Lower leg skin (tissue), 4 donors: Measurements from ENCODE around the gene ERFL. TPM values are rescaled to one million over a fixed set of nuclear protein-coding genes. Genes with fewer than 3 reads are reported as not detected.
A peak's percentile ranks its signal among the peaks of the same experiment; 100 is the strongest.

Experiments used
- DNase-seq, 2 donors: peaks; one replicate each; pipeline ENCODE4 v3.0.0-alpha.2; 2019; ENCODE audit warnings: low spot score in 2 of 2
- H3K4me3 ChIP-seq: fragments of 200-600 bp; sonication (generic); 2 replicates; pipeline ENCODE4 v1.5.1; 2017; ENCODE audit warnings: mild to moderate bottlenecking, low read depth; ENCODE audit not compliant: poor library complexity, severe bottlenecking
- CTCF ChIP-seq, 3 donors: fragments of 450-650 bp; IDR thresholded peaks; one replicate each; pipeline ENCODE4 v1.5.1; 2016; ENCODE audit warnings: antibody characterized with exemption in 3 of 3, mild to moderate bottlenecking in 3 of 3, moderate library complexity in 2 of 3
- POLR2A ChIP-seq, 2 donors: fragments of 450-650 bp; IDR thresholded peaks; one replicate each; pipeline ENCODE4 v1.6.1; 2016 to 2017; ENCODE audit warnings: antibody characterized with exemption in 2 of 2, mild to moderate bottlenecking in 1 of 2, moderate library complexity in 1 of 2
- WGBS, 2 donors: methylation state at CpG; one replicate each; pipeline ENCODE4 v1.1.5; 2018; 5-methylcytosine and 5-hydroxymethylcytosine counted together
- intact Hi-C: fragments of 100-400 bp; cut with DNase I; formaldehyde crosslinking; loops from one replicate; pipeline ENCODE4 v1.15.0; 2023; ENCODE audit warnings: low total_unique reads
- total RNA-seq, 4 donors: library from RNA; depleted of rRNA; stranded (reverse); fragments of >200 nt; gene quantifications; one replicate each; pipeline ENCODE4 v1.1.0, GENCODE V29; 2016

ERFL gene
- total RNA-seq, 4 donors from 2014 or later: 0.16 TPM; not detected in 3

- no peak overlapping the region for H3K4me3 ChIP-seq
- 79% methylated on average over 27 to 28 of the region's 28 CpGs for WGBS, 2 donors
- intact Hi-C loops: no loop called here
- DNase-seq: no peak
- TF ChIP-seq POLR2A (IDR thresholded peaks at IDR 0.05) (no peak), CTCF (IDR thresholded peaks at IDR 0.05) (no peak)
Measured at GRCh38 chr19:41968751-41969595, 40.7 kb upstream of the ERFL start.

DNA sequence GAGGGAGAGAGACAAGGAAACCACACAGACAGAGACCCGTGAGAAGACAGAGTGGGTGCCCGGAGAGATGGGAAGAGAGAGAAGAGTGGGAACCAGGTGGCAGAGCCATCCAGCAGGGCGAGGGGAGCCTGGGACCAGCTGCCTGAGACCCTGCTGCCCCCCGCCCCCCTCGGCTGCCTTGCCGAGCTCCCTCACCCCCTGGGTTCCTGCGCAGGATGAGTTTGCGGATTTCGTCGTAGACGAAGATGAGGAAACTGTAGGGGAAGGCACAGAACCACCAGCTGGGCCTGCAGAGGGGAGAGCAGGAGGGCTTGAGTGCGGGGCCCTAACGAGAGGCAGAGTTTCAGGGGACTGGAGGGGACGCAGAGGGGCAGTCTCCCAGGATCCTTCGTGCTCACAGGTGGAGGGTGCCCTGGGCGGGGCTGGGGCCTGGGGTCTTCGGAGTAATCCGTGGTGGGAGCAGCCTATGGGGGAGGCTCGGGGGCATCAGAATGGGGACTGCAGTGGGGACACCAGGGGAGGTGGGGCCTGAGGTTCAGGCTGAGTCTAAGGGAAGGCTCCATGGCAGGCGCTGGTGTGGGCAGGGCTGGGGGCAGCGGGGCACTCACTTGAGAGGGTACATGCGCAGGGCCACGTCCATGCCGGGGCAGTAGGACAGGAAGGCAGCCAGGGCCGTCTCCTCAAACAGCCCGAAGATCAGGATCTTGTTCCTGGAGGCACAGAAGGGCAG lies 39.0 kb upstream of the ERFL start:
- WGBS, 2 donors: 70% methylated on average over 25 to 26 of the region's 26 CpGs
- no peak for TF ChIP-seq CTCF (IDR thresholded peaks at IDR 0.05)
- TF ChIP-seq POLR2A (IDR thresholded peaks at IDR 0.05): no peak
- intact Hi-C loops: no loop called here
- DNase-seq: no peak
- no peak overlapping the region for H3K4me3 ChIP-seq

GRCh38 chr19:41965106-41965505 lies 36.9 kb upstream of the ERFL start:
- TF ChIP-seq CTCF (IDR thresholded peaks at IDR 0.05) (no peak), POLR2A (IDR thresholded peaks at IDR 0.05) (no peak)
- DNase-seq: no peak
- 64 to 72% methylated on average over 5 of the region's 5 CpGs for WGBS, 2 donors
- intact Hi-C loops: no loop called here
- no peak overlapping the region for H3K4me3 ChIP-seq

- intact Hi-C loops: no loop called here
- no peak for DNase-seq
- no peak for TF ChIP-seq POLR2A (IDR thresholded peaks at IDR 0.05)
- no peak for TF ChIP-seq CTCF (IDR thresholded peaks at IDR 0.05)
- no peak overlapping the region for H3K4me3 ChIP-seq
- WGBS, 2 donors: 94 to 98% methylated on average over 5 of the region's 5 CpGs
Measured at GRCh38 chr19:41960973-41961372, 32.7 kb upstream of the ERFL start.

DNA sequence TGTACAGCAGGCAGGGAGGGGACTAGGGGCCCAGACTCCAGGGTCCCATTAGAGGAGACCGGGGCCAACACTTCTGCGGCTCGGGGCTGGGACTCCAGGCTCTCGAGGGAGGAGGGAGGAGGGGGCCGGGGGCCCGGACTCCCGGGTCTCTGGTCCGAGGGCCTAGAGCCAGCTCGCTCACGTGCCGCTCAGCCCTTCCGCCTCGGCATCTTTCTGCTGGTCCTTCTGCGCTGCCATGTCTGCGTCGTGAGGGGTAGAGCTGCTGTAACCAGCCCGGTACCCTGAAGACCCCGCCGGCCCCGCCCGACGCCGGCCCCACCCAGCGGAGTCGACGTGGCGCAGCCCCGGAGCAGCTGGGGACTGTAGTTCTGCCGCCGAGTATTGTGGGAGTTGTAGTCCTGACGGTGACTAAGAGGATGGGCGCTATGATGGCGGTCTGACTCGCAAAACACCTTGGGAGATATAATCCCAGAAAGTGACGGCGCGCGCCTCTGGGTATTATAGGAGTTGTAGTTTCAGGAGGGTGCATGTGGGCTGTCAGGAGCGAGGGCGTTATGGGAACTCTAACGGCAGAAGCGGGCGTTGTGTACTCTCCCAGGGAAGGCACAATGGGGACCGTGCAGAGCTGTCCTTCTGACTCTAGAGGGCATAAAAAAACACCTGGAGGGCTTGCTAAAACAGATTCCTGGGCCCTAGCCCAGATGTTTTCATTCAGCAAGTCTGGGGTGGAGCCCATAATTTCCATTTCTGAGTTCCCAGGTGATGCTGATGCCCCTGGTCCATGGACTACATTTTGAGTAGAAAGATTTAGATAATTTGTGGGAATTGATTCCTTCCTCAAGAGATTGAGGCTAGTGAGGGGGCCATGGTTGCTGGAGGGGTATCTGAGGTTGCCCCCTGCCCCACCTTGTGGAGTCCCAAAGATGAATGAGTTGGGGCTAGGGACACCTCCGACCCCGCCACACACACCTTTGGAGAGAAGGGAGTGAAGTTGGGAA lies 31.1 kb upstream of the ERFL start, which contains the start of gene RABAC1:
Gene RABAC1, minus strand, starts transcription at position 266 of the 998 bp plus-strand sequence. Its CDS starts 29 bp downstream, at position 237.
- DNase-seq: peak; percentile 86 to 97
- 10 to 12% methylated on average over 18 to 19 of the region's 46 CpGs for WGBS, 2 donors
- TF ChIP-seq POLR2A (IDR thresholded peaks at IDR 0.05) (no peak), CTCF (IDR thresholded peaks at IDR 0.05) (no peak)
- peak within 1 kb of the TSS; percentile 89 for H3K4me3 ChIP-seq
- intact Hi-C loops: no loop called here
